ENCODE data around the gene COL4A2.
"Not testable (repeated sequence)": the region's sequence is repeated elsewhere in the genome, so short reads cannot be mapped to it uniquely, and the experiment has no call there.

The COL4A2 gene

DNA sequence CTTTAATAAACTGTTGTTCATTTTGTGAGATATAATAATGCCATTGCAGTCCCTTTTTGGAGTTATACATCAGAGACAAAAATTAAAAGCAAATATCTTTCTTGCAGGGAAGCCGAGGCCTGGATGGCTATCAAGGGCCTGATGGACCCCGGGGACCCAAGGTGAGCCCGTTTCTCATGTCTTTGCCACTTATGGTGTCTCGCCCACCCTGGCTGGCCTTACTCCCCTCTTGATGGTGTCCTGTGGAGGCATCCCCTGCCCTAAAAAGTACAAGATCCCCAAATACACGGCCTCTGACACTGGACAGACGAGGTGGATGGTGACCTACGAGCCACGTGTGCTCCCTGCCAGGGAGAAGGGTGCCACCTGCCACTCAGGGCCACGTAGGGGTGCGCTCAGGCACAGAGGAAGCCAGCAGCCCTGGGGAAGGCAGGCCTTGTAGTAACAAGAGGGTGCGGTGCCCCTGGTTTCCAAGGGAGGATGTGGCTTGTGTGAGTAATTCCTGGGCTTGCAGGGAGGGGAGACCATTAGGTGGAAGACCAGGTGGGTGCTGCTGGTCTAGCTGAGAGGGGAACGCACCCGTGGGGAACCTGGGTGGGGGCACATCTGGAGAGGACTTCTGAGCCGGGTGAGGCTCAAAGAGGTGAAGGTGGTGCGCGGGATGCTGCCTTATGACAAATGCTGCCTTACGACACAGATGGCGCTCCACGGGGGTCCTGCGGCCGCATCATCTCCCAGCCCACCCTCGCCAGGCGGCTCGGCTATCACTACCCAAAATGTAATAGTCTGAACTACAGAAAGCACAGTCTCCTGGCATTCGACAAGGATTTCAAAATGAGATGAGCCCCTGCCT, 138.9 kb downstream of the COL4A2 start:
- no peak for DNase-seq

DNA sequence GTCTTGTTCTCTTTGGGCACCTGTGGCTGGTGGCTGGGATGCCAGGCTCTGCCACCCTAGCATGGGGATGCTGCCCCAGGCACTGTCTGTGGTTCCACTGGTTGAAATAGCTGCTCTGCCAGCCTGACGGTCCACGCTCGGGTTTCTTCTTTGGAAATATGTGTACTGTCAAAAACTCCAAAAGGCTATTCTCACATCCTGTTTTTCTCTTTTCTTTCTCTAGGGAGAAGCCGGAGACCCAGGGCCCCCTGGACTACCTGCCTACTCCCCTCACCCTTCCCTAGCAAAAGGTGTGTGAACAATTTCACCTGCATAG, 139.4 kb downstream of the COL4A2 start:
- DNase-seq, result no peak

DNA sequence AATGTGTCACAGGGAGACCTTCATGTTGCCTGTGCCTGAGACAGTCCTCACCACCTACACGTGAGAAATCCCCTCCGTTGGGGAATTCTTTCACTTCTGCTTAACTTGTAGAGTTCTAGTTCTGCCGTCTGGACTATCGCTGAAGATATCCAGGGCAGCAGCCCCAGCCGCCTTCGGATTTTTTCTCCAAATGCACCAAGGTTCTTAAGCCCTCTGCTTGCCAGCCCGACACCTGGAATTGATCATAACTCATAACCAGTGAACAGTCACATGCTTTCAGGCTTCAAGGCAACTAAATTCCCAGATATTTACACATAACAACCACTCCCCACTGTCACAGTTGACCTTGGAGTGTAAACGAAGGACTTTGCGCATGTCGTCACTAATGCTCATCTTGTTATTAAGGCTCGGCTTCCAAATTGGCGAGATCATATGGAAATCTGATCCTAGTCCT, 140.0 kb downstream of the COL4A2 start:
- DNase-seq, result no peak

DNA sequence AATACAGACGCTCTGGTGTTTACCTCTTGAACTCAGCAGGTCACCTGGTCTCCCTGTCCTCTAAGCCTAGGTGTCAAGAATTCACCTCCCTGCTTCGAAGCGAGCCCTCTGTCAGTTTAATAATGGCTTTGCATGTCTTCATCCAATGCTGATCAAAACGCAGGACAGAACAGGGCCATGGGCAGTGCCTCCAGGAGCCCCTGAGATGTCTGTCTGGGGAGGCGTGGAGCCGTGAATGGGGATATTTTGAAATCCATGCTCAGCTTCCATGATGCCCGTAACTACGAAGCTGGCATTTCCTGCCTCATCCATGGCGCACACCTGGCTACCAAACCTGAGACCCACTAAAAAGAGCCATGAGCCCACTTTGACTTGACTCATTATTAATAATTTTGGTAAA, 140.7 kb downstream of the COL4A2 start:
- DNase-seq, result no peak

DNA sequence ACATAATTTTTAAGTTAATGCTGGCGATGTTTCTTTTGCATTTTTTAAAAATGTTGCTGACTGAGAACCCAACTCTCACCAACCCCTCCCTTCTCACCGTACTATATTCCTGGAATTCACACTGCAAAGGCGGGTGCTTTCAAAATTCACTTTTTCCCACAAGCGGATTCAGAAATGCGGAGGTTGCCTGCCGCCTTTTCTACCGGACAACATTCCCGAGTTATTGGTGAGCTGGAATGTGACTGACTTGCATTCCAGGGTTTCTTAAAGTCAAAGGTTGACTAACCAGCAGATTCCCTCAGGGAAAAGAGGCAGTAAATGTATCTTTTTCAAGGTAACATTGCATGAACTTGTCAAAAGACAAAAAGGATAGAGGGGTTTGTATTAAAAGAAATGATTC, 141.1 kb downstream of the COL4A2 start:
- DNase-seq, result no peak

DNA sequence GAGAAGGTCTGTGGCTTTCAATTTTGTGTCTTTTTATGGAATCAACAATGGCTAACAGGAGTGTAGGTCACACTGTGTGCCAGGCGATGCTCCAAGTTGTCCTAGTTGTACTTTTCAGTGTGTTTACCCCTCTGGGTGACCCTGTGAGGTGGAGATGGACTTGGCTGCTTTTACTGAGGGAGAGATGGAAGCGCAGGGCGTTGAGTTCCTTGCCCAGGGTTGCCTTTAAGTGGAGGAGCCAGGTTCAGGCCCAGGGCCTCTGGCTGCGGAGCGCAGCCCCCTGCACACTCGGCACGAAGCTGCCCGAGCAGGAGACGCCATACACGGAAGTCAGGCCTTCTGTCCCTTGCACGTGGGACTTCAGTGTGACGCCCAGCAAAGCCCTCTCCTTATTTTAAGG, 141.6 kb downstream of the COL4A2 start:
- no peak for DNase-seq

DNA sequence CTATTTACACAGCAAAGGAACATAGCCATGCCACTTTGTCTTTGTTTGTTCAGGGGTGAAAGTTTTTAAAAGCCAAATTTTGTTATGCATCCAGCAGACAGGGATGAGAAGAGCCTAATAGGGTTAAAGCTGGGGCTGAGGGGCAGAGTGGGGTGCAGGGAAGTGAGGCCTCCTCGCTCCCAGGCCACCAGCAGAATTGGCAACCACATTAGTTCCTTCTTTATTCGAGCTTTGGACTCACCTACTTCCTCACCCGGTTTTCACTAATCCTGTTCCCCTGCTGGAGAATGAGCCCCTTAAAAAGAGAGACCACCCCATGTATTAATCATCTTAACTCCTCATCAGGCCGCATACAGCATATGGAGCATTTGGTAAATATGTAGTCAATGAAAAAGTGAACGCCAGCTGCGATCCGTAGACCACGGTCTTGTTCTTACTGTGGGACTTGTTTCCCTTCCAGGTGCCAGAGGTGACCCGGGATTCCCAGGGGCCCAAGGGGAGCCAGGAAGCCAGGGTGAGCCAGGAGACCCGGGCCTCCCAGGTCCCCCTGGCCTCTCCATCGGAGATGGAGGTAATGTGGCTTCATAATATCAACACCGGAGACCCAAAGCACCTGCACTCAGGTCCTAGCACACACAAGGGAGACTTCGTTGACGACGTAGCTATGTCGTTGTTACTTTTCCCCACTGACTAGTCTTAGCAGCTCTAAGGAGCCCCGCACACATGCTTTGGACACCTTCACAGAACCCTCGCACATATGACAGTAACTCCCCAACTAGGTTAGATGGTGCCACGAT, 142.3 kb downstream of the COL4A2 start:
- DNase-seq, result no peak

DNA sequence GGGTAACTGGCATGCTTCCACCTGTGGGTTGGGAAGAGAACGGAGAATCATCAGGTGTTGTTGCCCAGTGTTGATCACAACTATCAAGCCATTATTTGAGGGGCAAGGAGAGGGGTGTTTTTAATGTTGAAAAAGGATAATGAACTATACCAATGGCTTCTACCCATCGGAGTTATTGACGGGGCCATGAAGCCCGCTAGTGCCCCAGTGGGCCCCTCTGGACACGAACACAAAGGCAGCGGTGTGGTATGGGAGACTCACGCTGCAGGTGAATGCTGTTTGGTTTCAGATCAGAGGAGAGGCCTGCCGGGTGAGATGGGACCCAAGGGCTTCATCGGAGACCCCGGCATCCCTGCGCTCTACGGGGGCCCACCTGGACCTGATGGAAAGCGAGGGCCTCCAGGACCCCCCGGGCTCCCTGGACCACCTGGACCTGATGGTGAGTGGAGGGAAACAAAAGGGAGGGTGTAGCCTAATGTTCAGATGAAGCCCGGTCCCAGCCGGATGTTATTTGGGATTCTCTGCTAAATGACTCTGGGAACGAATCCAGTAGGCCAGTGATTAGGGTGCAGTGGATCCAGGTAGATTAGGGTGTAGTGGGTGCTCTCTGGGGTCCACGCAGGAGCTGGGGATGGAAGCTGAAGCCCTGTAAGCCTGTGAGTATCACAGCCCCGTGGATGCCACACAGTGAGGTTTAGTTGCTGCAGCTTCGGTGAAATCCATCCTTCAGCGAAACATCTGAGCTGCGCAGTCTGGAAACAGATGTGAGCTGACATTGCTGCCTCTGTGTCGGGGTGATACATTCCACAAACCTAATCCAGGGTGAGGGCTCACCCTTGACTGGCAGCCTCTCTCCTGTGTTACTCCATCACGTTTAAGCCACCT, 143.2 kb downstream of the COL4A2 start:
- no peak for DNase-seq

DNA sequence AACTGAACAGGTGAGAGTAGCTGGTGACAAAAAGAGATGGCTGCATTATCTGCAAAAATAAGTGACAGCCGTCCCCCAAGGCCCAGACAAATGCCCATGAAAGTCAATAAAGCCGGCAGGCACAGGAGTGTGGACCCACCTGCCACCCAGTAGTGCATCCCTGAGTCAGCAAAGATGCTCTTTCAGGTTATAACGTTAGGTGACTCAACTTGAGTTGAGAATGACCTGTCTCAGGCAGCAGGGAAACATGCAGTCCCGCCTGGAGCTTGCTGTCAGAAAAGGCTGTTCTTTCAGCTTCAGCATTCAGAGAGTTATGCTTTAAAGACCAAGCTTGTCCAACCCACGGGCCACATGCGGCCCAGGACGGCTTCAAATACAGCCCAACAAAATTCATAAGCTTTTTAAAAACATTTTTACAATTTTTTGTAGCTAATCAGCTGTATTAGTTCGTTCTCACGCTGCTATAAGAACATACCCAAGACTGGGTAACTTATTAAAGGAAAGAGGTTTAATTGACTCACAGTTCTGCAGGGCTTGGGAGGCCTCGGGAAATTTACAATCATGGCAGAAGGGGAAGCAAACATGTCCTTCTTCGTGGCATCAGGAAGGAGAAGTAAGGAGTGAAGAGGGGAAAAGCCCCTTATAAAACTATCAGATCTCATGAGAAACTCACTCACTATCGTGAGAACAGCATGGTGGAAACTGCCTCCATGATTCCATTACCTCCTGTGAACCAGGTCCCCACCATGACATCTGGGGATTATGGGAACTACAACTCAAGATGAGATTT, 144.1 kb downstream of the COL4A2 start:
- DNase-seq, result no peak

DNA sequence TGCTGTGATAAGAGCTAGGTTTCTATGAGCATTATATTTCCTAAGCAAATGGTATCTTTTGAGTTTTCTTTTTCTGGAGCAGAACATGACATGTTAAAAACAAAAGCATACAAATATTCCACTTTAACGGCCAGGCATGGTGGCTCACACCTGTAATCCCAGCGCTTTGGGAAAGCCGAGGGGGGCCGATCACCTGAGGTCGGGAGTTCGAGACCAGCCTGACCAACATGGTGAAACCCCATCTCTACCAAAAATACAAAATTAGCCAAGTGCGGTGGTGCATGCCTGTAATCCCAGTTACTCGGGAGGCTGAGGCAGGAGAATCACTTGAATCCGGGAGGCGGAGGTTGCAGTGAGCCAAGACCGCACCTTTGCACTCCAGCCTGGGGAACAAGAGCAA, 146.0 kb downstream of the COL4A2 start:
- not testable (repeated sequence) for DNase-seq

DNA sequence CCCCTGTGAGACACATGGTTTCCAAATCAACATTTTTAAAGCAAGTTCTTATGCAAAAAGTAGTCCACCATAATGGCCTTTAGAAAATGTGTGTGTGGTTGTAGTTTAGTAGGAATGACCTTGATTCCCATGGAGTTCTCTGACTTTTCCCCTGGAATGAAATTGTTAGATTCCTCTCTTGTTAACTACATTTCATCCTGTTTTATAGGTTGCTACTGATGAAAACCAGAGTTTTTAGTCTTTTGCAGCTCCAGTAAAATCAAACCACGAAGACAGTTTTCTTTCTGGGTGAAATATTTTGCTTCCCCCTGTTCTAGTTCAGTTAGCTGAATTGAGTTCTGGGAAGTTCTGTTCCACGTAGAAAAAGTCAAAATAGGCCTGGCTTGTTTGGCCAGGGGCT, 146.7 kb downstream of the COL4A2 start:
- no peak for DNase-seq

DNA sequence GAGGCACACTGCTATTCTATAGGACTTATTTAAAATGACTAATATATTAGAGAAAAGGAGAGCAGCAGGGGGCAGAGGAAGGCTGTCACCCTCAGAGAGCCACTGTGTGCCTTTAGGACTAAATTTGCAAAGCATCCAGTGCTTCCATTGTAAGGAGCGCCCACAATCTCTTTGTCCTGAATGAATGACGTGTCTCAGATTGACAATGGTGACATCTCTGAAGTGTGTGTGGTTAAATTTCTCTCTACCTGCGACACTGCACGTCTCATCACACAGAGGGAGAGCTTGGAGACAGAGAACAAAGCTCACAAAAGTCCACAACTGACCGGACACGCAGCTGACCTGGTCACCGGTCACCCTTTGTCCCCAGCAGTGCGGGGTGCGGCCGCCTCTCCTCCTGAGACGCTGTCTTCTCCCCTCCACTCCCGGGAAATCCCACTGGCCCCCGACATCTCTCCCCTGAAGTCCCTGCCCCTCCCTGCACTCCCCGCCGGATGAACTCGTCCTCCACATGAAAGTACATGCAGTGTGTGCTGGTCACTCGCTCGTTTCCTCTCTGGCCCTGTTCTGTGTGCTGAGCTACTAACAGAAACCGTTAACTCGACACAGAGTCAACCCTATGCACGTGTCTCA, 147.3 kb downstream of the COL4A2 start:
- no peak for DNase-seq

DNA sequence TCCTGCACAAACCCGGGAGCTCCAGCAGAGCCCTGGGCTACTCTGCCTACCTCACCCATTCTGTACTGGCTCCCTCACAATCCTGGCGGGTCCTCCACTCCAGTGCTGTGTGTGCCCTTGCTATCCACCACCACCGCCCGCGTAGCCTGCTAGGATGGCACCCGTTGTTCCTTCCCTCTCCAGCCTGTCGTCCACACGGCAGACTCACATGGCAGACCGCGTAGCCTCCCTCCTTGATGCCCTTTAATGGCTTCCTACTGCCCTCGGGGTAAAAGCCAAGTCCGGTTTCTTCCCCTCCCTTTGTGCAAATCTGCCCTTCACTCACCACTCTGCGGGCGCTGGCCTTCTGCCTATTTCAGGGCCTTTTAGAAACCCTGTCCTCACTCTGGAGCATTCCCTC, 147.9 kb downstream of the COL4A2 start:
- DNase-seq, result no peak

DNA sequence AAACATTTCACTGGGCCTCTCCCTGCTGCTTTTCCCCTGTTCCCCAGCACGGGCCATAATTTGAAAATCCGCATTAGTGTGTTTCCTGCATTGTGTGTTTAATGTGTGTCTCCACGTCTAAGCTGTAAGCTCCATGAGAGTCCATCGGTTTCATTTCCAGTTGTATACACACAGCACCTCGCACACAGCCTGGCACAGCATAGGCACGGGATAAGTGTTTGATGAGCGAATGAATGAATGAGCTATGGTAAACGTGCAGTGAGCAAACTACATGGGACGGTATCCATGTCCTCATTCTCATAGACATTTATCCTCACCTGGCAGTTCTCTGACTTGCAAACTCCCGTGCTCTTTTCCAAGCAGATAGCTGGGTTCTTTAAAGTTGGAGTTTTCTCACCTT, 148.4 kb downstream of the COL4A2 start:
- DNase-seq, result no peak

DNA sequence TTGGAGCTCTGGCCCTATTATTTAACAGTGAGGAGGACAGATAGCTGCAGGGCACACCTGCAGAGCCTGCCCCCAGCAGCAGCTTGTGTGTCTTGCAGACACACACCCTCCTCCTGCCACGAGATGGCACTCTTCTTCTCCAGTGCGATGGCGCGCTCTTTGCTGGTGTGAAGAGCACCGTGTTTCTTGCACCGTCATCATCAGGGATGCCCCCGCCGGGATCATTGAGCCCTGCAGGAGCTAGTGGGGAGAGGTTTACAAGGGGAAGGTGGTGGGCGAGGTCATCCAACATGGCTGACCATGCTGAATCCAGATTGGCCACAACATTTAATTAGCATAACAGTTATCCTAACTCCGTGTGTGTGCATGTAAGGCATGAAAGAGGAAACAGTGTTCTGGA, 148.9 kb downstream of the COL4A2 start:
- DNase-seq, result peak; percentile 54 to 81

DNA sequence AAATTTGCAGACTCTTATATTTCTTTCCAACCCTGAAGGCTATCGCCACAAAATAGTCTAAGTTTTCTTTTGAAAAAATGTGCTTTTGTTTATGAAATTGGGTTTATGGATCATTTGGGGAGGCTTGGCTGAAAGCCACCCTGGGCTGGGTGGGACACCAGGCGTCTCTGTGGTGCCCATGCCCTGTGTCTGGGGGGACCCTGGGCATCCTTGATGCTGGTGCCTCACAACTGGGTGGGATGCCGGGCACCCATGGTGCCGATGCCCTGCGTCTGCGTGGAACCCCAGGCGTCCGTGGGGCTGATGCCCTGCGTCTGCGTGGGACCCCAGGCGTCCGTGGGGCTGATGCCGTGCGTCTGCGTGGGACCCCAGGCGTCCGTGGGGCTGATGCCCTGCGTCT, 149.5 kb downstream of the COL4A2 start:
- DNase-seq, result no peak

DNA sequence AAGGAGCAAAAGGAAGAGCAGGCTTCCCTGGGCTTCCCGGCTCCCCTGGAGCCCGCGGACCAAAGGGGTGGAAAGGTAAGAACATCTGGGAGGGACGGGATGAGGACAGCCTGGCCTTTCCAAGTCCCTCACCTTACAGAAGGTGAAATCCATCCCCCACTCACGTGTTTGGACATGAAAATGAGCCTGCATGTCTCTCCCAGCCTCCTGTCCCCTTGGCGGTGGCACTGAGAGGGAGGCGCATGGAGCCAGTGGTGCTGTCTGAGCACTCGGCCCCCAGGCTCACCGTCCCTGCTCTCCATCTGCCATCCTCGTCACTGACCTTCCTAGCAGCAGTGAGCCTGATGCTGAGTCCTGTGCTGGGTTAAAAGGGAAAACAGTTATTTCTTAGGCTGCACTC, 150.3 kb downstream of the COL4A2 start:
- no peak for DNase-seq

DNA sequence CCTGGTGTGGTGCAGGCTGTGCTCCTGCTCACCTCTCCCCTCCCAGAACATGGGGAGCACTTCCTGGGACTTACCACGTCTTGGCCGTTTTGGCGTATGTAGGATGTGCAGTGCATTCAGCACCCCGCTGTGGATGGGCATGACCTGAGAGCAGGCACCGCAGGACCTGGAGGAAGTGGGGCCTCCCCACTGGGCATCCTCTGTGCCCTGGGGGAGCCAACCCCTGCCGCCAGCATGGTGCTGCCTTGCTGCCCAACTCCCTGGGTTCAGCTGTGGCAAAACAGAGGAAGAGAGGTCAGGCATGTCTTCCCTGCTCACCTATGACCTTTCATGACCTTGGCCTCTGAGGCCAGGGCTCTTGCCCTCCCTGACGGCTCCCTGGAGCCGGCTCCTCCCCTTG, 150.9 kb downstream of the COL4A2 start:
- DNase-seq, result no peak

DNA sequence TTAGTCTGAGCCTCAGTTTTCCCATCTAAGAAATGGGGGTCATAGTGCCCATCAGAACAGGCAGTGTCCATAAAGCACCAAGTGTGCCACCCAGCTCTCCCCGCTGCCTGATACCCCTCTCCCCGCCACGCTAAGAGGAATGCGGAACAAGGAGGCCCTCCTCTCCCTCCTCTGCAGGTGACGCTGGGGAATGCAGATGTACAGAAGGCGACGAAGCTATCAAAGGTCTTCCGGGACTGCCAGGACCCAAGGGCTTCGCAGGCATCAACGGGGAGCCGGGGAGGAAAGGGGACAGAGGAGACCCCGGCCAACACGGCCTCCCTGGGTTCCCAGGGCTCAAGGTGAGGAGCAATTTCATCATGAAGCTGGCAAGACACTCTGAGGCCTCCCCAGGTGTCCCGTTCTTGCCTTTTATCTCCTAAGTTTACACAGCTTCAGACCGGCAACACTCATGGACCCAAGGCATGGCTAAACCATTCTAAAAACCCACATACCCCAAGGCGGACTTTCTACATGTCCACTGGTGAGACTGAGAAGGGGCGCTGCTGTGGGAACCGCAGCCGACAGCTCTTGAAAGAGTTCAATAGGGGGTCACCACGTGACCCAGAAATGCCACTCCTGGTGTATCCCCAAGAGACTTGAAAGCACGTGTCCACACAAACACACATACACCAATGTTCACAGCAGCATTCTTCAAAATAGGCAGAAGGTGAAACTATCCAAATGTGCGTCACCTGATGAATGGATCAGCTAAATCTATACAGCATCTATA, 151.7 kb downstream of the COL4A2 start:
- no peak for DNase-seq

DNA sequence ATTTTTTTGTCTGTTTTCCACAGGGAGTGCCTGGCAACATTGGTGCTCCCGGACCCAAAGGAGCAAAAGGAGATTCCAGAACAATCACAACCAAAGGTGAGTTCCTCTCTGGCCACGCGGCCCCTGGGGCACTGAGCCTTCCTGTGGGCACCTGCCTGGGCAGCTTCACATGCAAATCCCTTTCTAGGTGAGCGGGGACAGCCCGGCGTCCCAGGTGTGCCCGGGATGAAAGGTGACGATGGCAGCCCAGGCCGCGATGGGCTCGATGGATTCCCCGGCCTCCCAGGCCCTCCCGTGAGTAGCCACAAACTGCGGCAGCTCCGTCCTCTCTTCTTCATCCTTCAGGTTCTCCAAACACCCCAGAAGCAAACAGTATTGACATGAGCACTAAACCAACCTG, 155.0 kb downstream of the COL4A2 start:
- DNase-seq, result no peak

DNA sequence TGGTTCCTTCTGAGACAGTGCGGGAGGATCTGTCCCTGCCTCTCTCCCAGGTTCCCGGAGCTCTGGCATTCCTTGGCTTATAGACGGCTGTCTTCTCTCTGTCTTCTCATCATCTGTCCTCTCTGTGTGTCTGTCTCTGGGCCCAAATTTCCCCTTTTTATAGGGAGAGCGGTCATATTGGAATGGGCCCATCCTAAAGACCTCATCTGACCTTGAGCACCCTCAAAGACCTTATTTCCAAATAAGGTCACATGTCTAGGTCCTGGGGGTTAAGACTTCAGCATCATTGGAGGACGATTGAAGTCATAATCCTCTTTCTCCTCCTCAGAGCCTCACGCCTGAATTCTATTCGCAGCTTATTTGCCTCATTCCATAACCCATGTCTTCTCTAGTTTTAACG, 156.1 kb downstream of the COL4A2 start:
- no peak for DNase-seq

All from NCI-H187 (cell line).